ENCODE results near the gene PRCP. TPM values are rescaled to one million over a fixed set of nuclear protein-coding genes. Genes with fewer than 3 reads are reported as not detected.
A peak's percentile ranks its signal among the peaks of the same experiment; 100 is the strongest.

PRCP gene
- total RNA-seq, 1 experiment from 2014 or later, result 22.7 TPM

DNA sequence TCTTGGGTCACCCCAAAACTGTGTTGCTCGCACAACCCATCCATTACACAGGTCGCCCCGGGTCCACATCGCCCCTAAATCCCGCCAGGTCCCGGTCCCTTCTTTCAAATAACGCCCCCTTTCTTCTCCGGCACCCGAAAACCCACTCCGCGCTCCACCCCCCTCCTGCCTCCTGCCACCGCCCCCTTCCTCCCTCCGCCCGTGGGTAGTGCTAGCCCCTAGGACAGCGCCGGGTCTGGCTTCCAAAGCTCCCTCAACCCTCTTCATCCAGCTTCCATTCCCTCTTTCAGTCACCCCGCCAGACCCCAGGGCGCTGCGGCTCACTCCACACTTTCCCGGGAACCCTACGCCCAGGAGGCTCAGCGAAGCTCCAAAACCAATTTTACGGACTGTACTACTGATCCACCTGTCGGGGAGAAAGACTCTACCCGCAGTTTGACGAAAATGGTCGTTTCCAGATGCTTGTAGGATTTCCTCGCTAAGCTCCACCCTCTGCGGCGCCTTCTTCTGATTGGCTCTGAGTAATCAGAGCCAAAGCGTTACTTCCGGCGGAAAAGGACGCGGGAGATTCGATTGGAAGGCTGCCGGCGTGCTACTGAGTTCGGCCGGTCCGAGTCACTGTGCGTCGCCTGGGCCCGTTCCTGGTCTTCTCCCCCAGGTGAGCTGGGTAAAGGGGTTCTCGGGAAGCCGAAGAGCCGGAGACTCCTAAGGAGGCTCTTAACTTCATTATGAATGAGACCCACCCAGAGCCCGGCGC lies 1.1 kb upstream of the PRCP start, which contains the start of gene DDIAS:
Gene DDIAS, plus strand, starts transcription at position 572 of the 757 bp plus-strand sequence. CDS start 13,003 bp downstream, outside the sequence.
- Mint-ChIP-seq H3K4me3 (ENCODE audit: low read depth, unreplicated experiment) (peak within 1 kb of the TSS; percentile 82), H3K4me1 (ENCODE audit: low read depth, unreplicated experiment) (peaks cover 23% of the 10 kb centered on the region), H3K27me3 (ENCODE audit: unreplicated experiment) (no peaks in the 10 kb centered on the region), H3K27ac (ENCODE audit: unreplicated experiment) (peak within 1 kb of the TSS; percentile 73), H3K9me3 (ENCODE audit: low read depth, unreplicated experiment) (no peaks in the 10 kb centered on the region), H3K36me3 (ENCODE audit: insufficient read depth, unreplicated experiment) (peaks cover 32% of the 10 kb centered on the region)
- BruUV-seq (replicated peaks), result no TSS peak
- TF ChIP-seq, protein P1, sequence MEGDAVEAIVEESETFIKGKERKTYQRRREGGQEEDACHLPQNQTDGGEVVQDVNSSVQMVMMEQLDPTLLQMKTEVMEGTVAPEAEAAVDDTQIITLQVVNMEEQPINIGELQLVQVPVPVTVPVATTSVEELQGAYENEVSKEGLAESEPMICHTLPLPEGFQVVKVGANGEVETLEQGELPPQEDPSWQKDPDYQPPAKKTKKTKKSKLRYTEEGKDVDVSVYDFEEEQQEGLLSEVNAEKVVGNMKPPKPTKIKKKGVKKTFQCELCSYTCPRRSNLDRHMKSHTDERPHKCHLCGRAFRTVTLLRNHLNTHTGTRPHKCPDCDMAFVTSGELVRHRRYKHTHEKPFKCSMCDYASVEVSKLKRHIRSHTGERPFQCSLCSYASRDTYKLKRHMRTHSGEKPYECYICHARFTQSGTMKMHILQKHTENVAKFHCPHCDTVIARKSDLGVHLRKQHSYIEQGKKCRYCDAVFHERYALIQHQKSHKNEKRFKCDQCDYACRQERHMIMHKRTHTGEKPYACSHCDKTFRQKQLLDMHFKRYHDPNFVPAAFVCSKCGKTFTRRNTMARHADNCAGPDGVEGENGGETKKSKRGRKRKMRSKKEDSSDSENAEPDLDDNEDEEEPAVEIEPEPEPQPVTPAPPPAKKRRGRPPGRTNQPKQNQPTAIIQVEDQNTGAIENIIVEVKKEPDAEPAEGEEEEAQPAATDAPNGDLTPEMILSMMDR (IDR thresholded peaks at IDR 0.05; ENCODE audit: unreplicated experiment), result no peak
- intact Hi-C loops (cut with micrococcal nuclease; ENCODE audit: unreplicated experiment), result loop anchor here (10.0 kb wide), 1 partner anchor 253 kb away; the partner anchor contains the start of gene PCF11
- DNase-seq, result peak; percentile 86
- CTCF ChIA-PET, result interaction anchor here (0.6 to 2.3 kb wide), 7 partner anchors 18 to 914 kb away, joined by 3 to 12 read pairs (median 6); partner anchors contain the start of gene RAB30

DNA sequence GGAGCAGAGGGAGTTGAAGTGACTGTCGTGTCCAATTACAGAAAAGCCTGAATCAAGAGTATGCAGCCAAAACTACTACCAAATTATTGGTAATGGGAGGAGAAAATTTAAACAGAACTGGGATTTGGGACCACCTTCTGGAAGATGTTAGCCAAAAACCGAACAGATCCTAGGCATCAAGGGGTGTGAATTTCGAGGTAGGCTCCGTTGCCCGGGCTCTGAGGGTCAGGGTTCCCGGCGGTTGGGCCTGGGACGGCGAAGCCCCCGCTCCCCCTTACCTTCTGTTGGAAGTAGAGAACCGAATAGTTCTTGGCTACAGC lies 313 bp downstream of the PRCP start:
- TF ChIP-seq, protein P1 (IDR thresholded peaks at IDR 0.05; ENCODE audit: unreplicated experiment), result no peak
- no peaks in the 10 kb centered on the region for H3K27me3 Mint-ChIP-seq (ENCODE audit: unreplicated experiment)
- peaks cover 32% of the 10 kb centered on the region for H3K36me3 Mint-ChIP-seq (ENCODE audit: insufficient read depth, unreplicated experiment)
- CTCF ChIA-PET, result interaction anchor here (0.6 to 2.3 kb wide), 2 partner anchors 8 to 33 kb away, joined by 3 to 12 read pairs; no protein-coding TSS in a partner anchor
- BruUV-seq (replicated peaks), result no TSS peak
- intact Hi-C loops (cut with micrococcal nuclease; ENCODE audit: unreplicated experiment), result loop anchor here (1.0 to 10.0 kb wide), 2 partner anchors 33 to 255 kb away; partner anchors contain the start of gene PCF11
- peaks cover 23% of the 10 kb centered on the region for H3K4me1 Mint-ChIP-seq (ENCODE audit: low read depth, unreplicated experiment)
- H3K27ac Mint-ChIP-seq (ENCODE audit: unreplicated experiment), result peak overlapping the region; percentile 73
- peak overlapping the region; percentile 82 for H3K4me3 Mint-ChIP-seq (ENCODE audit: low read depth, unreplicated experiment)
- no peak for DNase-seq
- H3K9me3 Mint-ChIP-seq (ENCODE audit: low read depth, unreplicated experiment), result no peaks in the 10 kb centered on the region

DNA sequence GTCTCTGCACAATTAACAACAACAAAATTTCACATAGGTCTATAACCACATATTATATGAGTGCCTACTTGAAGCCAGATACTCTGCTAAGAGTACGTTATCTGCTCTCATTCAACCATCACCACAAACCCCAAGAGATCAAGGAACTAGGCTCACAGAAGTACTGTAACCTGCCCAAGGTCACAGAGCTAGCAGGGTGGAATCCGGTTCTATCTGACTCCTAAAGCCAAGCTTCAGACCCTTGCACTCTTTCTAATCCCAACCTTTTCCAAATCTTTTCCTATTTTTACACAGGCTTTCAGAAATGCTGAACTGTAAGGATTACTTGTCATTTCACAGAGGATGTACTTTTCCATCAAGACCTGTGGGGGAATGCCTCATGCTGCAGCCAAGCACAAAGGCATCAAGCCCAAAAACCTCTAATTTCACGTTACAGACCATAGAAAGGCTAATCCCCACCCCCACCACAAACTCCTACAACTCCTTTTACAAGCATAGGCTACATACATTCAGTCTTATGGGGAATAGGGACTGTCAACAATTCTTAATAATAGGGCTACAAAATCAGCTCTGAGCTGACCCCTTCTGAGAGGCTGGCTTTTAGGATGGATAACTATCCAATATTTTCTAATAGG lies 927 bp downstream of the PRCP start:
- CTCF ChIA-PET, result no interaction called here
- peaks cover 32% of the 10 kb centered on the region for H3K36me3 Mint-ChIP-seq (ENCODE audit: insufficient read depth, unreplicated experiment)
- DNase-seq, result no peak
- BruUV-seq (replicated peaks), result TSS peak; percentile 45
- H3K4me3 Mint-ChIP-seq (ENCODE audit: low read depth, unreplicated experiment), result peak overlapping the region; percentile 82
- peaks cover 23% of the 10 kb centered on the region for H3K4me1 Mint-ChIP-seq (ENCODE audit: low read depth, unreplicated experiment)
- no peaks in the 10 kb centered on the region for H3K27me3 Mint-ChIP-seq (ENCODE audit: unreplicated experiment)
- TF ChIP-seq, protein P1 (IDR thresholded peaks at IDR 0.05; ENCODE audit: unreplicated experiment), result no peak
- no peaks in the 10 kb centered on the region for H3K9me3 Mint-ChIP-seq (ENCODE audit: low read depth, unreplicated experiment)
- intact Hi-C loops (cut with micrococcal nuclease; ENCODE audit: unreplicated experiment), result no loop called here
- peak overlapping the region; percentile 73 for H3K27ac Mint-ChIP-seq (ENCODE audit: unreplicated experiment)

DNA sequence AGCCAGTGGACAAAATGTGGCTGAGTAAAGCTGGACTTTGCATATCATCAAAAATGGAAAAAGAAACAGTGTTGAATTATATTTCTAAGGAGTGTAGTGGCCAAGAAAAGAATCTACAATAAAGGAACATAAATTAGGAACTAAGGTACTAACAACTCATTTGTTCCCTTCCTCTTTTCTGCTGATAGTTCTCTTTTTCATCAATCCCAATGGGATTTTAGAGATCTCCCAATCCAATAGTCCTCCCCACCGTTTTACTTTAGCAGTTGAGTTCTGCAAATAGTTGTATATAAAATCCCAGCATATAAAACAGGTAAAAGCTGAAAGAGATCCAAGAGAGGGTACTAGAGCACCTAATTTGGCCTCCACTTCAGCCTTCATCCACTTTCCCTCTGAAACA lies 2.0 kb downstream of the PRCP start:
- DNase-seq, result no peak
- no peaks in the 10 kb centered on the region for H3K9me3 Mint-ChIP-seq (ENCODE audit: low read depth, unreplicated experiment)
- BruUV-seq (replicated peaks), result no TSS peak
- peaks cover 19% of the 10 kb centered on the region for H3K4me1 Mint-ChIP-seq (ENCODE audit: low read depth, unreplicated experiment)
- no peaks in the 10 kb centered on the region for H3K27me3 Mint-ChIP-seq (ENCODE audit: unreplicated experiment)
- H3K27ac Mint-ChIP-seq (ENCODE audit: unreplicated experiment), result no peak overlapping the region
- peaks cover 32% of the 10 kb centered on the region for H3K36me3 Mint-ChIP-seq (ENCODE audit: insufficient read depth, unreplicated experiment)
- TF ChIP-seq, protein P1 (IDR thresholded peaks at IDR 0.05; ENCODE audit: unreplicated experiment), result no peak
- intact Hi-C loops (cut with micrococcal nuclease; ENCODE audit: unreplicated experiment), result no loop called here
- H3K4me3 Mint-ChIP-seq (ENCODE audit: low read depth, unreplicated experiment), result no peak overlapping the region
- CTCF ChIA-PET, result no interaction called here
